Ascending aorta (tissue), 2 donors: ENCODE data around the gene TNFRSF4. TPM values are rescaled to one million over a fixed set of nuclear protein-coding genes. Genes with fewer than 3 reads are reported as not detected.
"Not testable (repeated sequence)": the region's sequence is repeated elsewhere in the genome, so short reads cannot be mapped to it uniquely, and the experiment has no call there.

Source experiments
- DNase-seq, 2 donors: peaks; one replicate each; pipeline ENCODE4 v3.0.0-alpha.2; 2019; ENCODE audit warnings: low spot score in 2 of 2
- H3K27ac ChIP-seq, 2 donors: fragments of 200-600 bp; sonication (generic); one replicate each; pipeline ENCODE4 v1.5.1; 2016 to 2017; ENCODE audit warnings: mild to moderate bottlenecking in 1 of 2
- H3K27me3 ChIP-seq: fragments of 200-600 bp; sonication (generic); one replicate; pipeline ENCODE4 v1.5.1; 2017
- H3K36me3 ChIP-seq, 2 donors: fragments of 200-600 bp; sonication (generic); one replicate each; pipeline ENCODE4 v1.5.1; 2016
- H3K4me1 ChIP-seq, 2 donors: fragments of 200-600 bp; sonication (generic); one replicate each; pipeline ENCODE4 v1.5.1; 2016 to 2017; ENCODE audit warnings: mild to moderate bottlenecking in 1 of 2
- H3K4me3 ChIP-seq, 2 donors: fragments of 200-600 bp; sonication (generic); one replicate each; pipeline ENCODE4 v1.5.1; 2016 to 2017; ENCODE audit warnings: mild to moderate bottlenecking in 1 of 2
- H3K9me3 ChIP-seq, 2 donors: fragments of 200-600 bp; sonication (generic); one replicate each; pipeline ENCODE4 v1.5.1; 2016
- intact Hi-C: fragments of 100-400 bp; cut with DNase I; formaldehyde crosslinking; loops from one replicate; pipeline ENCODE4 v1.15.1; 2023
- total RNA-seq: library from RNA; depleted of rRNA; stranded (reverse); fragments of >200 nt; gene quantifications from one replicate; pipeline ENCODE4 v1.1.0, GENCODE V29; 2016
- TF ChIP-seq, protein P1 (sequence below), 3 experiments: fragments of 200-600 bp in 2 of 3; fragments of 450-650 bp in 1 of 3; sonication (generic) in 2 of 3; IDR thresholded peaks; one replicate each; pipeline ENCODE4 v1.5.1; 2016 to 2019; ENCODE audit warnings: antibody characterized with exemption in 3 of 3, mild to moderate bottlenecking in 1 of 3, moderate library complexity in 1 of 3

Gene TNFRSF4
- total RNA-seq, 1 donor from 2014 or later: 4.8 TPM

DNA sequence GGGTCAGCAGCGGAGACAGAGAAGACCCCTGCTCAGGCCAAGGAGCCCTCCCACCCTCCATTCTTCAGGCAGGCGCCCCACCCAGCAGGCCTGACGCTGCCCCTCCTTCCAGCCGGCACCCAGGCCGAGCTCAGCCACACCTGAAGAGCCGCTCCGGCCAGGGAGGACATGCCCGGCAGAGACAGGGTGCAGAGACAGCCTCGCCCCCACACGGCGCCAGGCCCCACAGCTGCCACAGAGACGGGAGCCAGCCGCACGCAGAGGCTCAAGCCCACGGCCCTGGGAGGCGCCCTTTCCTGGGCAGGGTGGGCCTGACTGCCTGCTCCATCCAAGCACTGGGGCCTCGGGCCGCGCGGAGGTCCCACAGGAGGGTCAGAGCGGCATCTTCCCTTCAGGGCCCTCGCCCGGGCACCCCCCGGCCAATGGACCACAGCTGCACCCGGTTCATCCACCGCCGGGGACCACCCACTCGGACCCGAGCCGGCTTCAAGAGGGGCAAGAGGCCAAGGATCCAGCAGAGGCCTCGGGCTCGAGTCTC is 35.1 kb downstream of the TNFRSF4 start:
- Histone ChIP-seq H3K4me3 (no peak overlapping the region), H3K4me1 (no peaks in the 10 kb centered on the region), H3K27me3 (peaks cover 3% of the 10 kb centered on the region), H3K27ac (no peak overlapping the region), H3K36me3 (no peaks in the 10 kb centered on the region), H3K9me3 (no peaks in the 10 kb centered on the region)
- no peak for DNase-seq
- TF ChIP-seq, protein P1, sequence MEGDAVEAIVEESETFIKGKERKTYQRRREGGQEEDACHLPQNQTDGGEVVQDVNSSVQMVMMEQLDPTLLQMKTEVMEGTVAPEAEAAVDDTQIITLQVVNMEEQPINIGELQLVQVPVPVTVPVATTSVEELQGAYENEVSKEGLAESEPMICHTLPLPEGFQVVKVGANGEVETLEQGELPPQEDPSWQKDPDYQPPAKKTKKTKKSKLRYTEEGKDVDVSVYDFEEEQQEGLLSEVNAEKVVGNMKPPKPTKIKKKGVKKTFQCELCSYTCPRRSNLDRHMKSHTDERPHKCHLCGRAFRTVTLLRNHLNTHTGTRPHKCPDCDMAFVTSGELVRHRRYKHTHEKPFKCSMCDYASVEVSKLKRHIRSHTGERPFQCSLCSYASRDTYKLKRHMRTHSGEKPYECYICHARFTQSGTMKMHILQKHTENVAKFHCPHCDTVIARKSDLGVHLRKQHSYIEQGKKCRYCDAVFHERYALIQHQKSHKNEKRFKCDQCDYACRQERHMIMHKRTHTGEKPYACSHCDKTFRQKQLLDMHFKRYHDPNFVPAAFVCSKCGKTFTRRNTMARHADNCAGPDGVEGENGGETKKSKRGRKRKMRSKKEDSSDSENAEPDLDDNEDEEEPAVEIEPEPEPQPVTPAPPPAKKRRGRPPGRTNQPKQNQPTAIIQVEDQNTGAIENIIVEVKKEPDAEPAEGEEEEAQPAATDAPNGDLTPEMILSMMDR (IDR thresholded peaks at IDR 0.05): no peak
- intact Hi-C loops: no loop called here

DNA sequence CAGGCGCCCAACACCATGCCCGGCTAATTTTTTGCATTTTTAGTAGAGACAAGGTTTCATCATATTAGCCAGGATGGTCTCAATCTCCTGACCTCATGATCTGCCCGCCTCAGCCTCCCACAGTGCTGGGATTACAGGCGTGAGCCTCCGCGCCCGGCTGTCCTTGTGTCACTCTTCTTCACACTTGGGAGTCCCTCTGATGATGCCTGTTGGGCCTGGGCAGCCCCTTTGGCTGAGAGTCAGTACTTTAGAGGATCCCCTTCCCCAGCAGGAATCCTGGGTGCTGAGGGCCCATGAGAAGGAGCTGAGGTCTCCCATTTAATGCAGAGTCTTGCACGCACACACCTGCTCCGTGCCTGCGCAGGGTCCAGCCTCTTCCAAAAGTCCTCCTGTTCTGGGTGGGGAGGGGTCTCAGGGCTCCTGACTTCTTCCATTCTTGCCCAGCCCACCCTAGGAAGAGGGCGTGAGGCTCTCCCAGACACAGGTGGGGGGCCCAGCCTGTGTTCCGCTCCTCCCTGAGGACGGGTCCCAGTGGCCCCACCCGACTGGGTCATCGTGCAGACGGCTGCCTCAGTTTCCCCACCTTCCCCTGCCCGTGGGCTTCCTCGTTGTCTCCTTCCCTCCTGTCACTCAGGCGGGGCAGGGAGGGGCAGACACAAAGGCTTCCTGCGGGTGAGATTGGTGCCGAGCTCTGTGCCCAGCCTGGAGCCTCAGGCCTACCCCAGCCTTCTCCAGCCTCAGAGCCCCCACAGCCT is 36.3 kb downstream of the TNFRSF4 start:
- no peak for DNase-seq
- no peaks in the 10 kb centered on the region for H3K4me1 ChIP-seq
- intact Hi-C loops: no loop called here
- peaks cover 5% of the 10 kb centered on the region for H3K27me3 ChIP-seq
- TF ChIP-seq, protein P1 (IDR thresholded peaks at IDR 0.05): no peak
- no peaks in the 10 kb centered on the region for H3K36me3 ChIP-seq
- H3K27ac ChIP-seq: no peak overlapping the region
- H3K4me3 ChIP-seq: no peak overlapping the region
- H3K9me3 ChIP-seq: no peaks in the 10 kb centered on the region

DNA sequence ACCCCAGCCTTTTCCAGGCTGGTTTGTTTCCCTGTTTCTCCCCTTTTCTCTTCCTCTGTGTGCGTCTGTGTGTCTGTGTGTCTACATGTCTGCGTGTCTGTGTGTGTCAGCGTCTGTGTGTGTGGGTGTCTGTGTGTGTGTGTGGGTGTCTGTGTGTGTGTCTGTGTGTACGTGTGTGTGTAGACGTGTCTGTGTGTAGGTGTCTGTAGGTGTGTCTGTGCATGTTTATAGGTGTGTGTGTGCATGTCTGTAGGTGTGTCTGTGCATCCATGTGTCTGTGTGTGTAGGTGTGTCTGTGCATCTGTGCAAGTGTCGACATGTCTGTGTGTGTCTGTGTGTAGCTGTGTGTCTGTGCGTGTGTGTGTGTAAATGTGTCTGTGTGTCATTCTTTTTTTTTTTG is 37.0 kb downstream of the TNFRSF4 start:
- peaks cover 5% of the 10 kb centered on the region for H3K27me3 ChIP-seq
- H3K36me3 ChIP-seq: no peaks in the 10 kb centered on the region
- DNase-seq: no peak
- no peak overlapping the region for H3K4me3 ChIP-seq
- TF ChIP-seq, protein P1 (IDR thresholded peaks at IDR 0.05): no peak
- no peaks in the 10 kb centered on the region for H3K4me1 ChIP-seq
- no peaks in the 10 kb centered on the region for H3K9me3 ChIP-seq
- intact Hi-C loops: no loop called here
- no peak overlapping the region for H3K27ac ChIP-seq

GRCh38 chr1:1176063-1176761 is 37.7 kb downstream of the TNFRSF4 start:
- intact Hi-C loops, DNase-seq, H3K27me3 ChIP-seq, H3K27ac ChIP-seq, H3K4me1 ChIP-seq, H3K36me3 ChIP-seq, H3K9me3 ChIP-seq, H3K4me3 ChIP-seq: not testable (repeated sequence)

GRCh38 chr1:1175221-1176062 is 38.5 kb downstream of the TNFRSF4 start:
- TF ChIP-seq, protein P1 (IDR thresholded peaks at IDR 0.05): no peak
- peaks cover 5% of the 10 kb centered on the region for H3K27me3 ChIP-seq
- no peaks in the 10 kb centered on the region for H3K4me1 ChIP-seq
- intact Hi-C loops: no loop called here
- H3K27ac ChIP-seq: no peak overlapping the region
- no peaks in the 10 kb centered on the region for H3K36me3 ChIP-seq
- DNase-seq: no peak
- H3K9me3 ChIP-seq: no peaks in the 10 kb centered on the region
- no peak overlapping the region for H3K4me3 ChIP-seq
